Ishikawa (cell line): Measurements from ENCODE around the gene ILDR2.
A peak's percentile ranks its signal among the peaks of the same experiment; 100 is the strongest.

ENCODE experiments used
- CEBPB ChIP-seq: IDR thresholded peaks from 2 replicates; pipeline ENCODE4 v1.6.1; 2012
- CREB1 ChIP-seq: IDR thresholded peaks from 2 replicates; pipeline ENCODE4 v1.6.1; 2012; ENCODE audit warnings: low read depth
- EGR1 ChIP-seq: IDR thresholded peaks from 2 replicates; pipeline ENCODE4 v1.6.1; 2012
- EP300 ChIP-seq: IDR thresholded peaks from 2 replicates; pipeline ENCODE4 v1.6.1; 2012; ENCODE audit warnings: borderline replicate concordance
- FOXM1 ChIP-seq: IDR thresholded peaks from 2 replicates; pipeline ENCODE4 v1.6.1; 2012; ENCODE audit warnings: low read depth, borderline replicate concordance
- MAX ChIP-seq: IDR thresholded peaks from 2 replicates; pipeline ENCODE4 v1.6.1; 2012
- NFIC ChIP-seq: IDR thresholded peaks from 2 replicates; pipeline ENCODE4 v1.6.1; 2012
- RAD21 ChIP-seq: IDR thresholded peaks from 2 replicates; pipeline ENCODE4 v1.6.1; 2012; ENCODE audit warnings: low read depth
- REST ChIP-seq: IDR thresholded peaks from 2 replicates; pipeline ENCODE4 v1.6.1; 2012; ENCODE audit warnings: low read depth, mild to moderate bottlenecking
- TAF1 ChIP-seq: IDR thresholded peaks from 2 replicates; pipeline ENCODE4 v1.6.1; 2012; ENCODE audit warnings: low read depth, mild to moderate bottlenecking
- TCF12 ChIP-seq: IDR thresholded peaks from 2 replicates; pipeline ENCODE4 v1.6.1; 2012; ENCODE audit warnings: low read depth
- TEAD4 ChIP-seq: IDR thresholded peaks from 2 replicates; pipeline ENCODE4 v1.6.1; 2012
- USF1 ChIP-seq: IDR thresholded peaks from 2 replicates; pipeline ENCODE4 v1.6.1; 2012
- YY1 ChIP-seq: IDR thresholded peaks from 2 replicates; pipeline ENCODE4 v1.6.1; 2012; ENCODE audit warnings: low read depth
- ZBTB7A ChIP-seq: IDR thresholded peaks from 2 replicates; pipeline ENCODE4 v1.6.1; 2012; ENCODE audit warnings: low read depth

ILDR2 gene

GRCh38 chr1:166903232-166903631 is 72.1 kb downstream of the ILDR2 start:
- TF ChIP-seq MAX (no peak), CEBPB (no peak), REST (no peak)

- no peak for TF ChIP-seq CEBPB
- TF ChIP-seq YY1, result no peak
- TF ChIP-seq TEAD4, result no peak
- TF ChIP-seq USF1, result no peak
- no peak for TF ChIP-seq MAX
- no peak for TF ChIP-seq CREB1
- no peak for TF ChIP-seq EP300
- TF ChIP-seq TCF12, result no peak
- TF ChIP-seq ZBTB7A, result no peak
- no peak for TF ChIP-seq REST
- no peak for TF ChIP-seq FOXM1
- no peak for TF ChIP-seq EGR1
- TF ChIP-seq RAD21, result no peak
Measured at GRCh38 chr1:166902279-166902678, 73.1 kb downstream of the ILDR2 start.

GRCh38 chr1:166900987-166901386 is 74.4 kb downstream of the ILDR2 start:
- TF ChIP-seq YY1 (no peak), EP300 (no peak), ZBTB7A (no peak), TEAD4 (0 out of 2 replicates have a peak, but pooled peaks have one; percentile 11)

- TF ChIP-seq USF1 (no peak), TAF1 (no peak), EP300 (no peak), CEBPB (no peak), CREB1 (no peak), ZBTB7A (no peak), FOXM1 (no peak), MAX (no peak)
Measured at GRCh38 chr1:166899769-166900168, 75.6 kb downstream of the ILDR2 start.

GRCh38 chr1:166895766-166896165 is 79.6 kb downstream of the ILDR2 start:
- no peak for TF ChIP-seq CEBPB
- TF ChIP-seq NFIC, result no peak

GRCh38 chr1:166889776-166890175 is 85.6 kb downstream of the ILDR2 start:
- TF ChIP-seq NFIC (no peak), CEBPB (no peak), MAX (no peak), USF1 (no peak), ZBTB7A (no peak), REST (no peak), RAD21 (no peak), EP300 (no peak), TEAD4 (no peak), TCF12 (no peak), CREB1 (no peak), YY1 (no peak), FOXM1 (no peak), TAF1 (no peak)
